Caco-2 (cell line): Measurements from ENCODE around the gene INPPL1. TPM values are rescaled to one million over a fixed set of nuclear protein-coding genes. Genes with fewer than 3 reads are reported as not detected.

Source experiments
- BruUV-seq: library from RNA; stranded (reverse); fragments of 400-500 nt; replicated peaks from 2 replicates; lab custom pipeline; 2021; lab: Mats Ljungman, UMichigan
- CTCF ChIA-PET: fragments of 300-600 bp; sonication (Branson Sonifier 250); formaldehyde crosslinking; loops from one replicate; lab custom pipeline; 2022; ENCODE audit warnings: antibody characterized with exemption; lab: Charles Lee
- POLR2A ChIA-PET: fragments of 300-600 bp; sonication (Branson Sonifier 250); formaldehyde crosslinking; loops from one replicate; lab custom pipeline; 2022; ENCODE audit warnings: antibody characterized with exemption; lab: Charles Lee
- DNase-seq, 2 experiments: peaks; one replicate each; pipeline versions ENCODE4 v3.0.0 to v3.0.0-alpha.2; 2020 to 2022
- H3K27me3 ChIP-seq: replicated peaks from 2 replicates; pipeline ENCODE4 v1.6.0; 2011; ENCODE audit warnings: low read length; ENCODE audit not compliant: control insufficient read depth, insufficient read depth
- H3K36me3 ChIP-seq: 2 replicates; pipeline ENCODE4 v1.5.1; 2011; ENCODE audit warnings: low read length; ENCODE audit not compliant: control insufficient read depth, insufficient read depth
- H3K4me1 ChIP-seq: fragments of 250-450 bp; sonication (Bioruptor Pico); 2 replicates; pipeline ENCODE4 v1.5.1; 2020; ENCODE audit warnings: mild to moderate bottlenecking
- H3K4me3 ChIP-seq: 2 replicates; pipeline ENCODE4 v1.5.1; 2011; ENCODE audit warnings: low read depth, mild to moderate bottlenecking, control low read depth, low read length
- H3K9me3 ChIP-seq: fragments of 250-450 bp; sonication (Bioruptor Pico); 2 replicates; pipeline ENCODE4 v1.5.1; 2020; ENCODE audit warnings: mild to moderate bottlenecking, moderate library complexity
- H3K27ac Mint-ChIP-seq: one replicate; pipeline ENCODE4 v1.8.0; 2022; ENCODE audit warnings: mixed read lengths; ENCODE audit not compliant: unreplicated experiment
- H3K27me3 Mint-ChIP-seq: one replicate; pipeline ENCODE4 v1.8.0; 2022; ENCODE audit warnings: mixed read lengths; ENCODE audit not compliant: insufficient read depth, unreplicated experiment
- H3K36me3 Mint-ChIP-seq: one replicate; pipeline ENCODE4 v1.8.0; 2022; ENCODE audit warnings: mild to moderate bottlenecking, mixed read lengths; ENCODE audit not compliant: insufficient read depth, unreplicated experiment
- H3K4me1 Mint-ChIP-seq: one replicate; pipeline ENCODE4 v1.8.0; 2022; ENCODE audit warnings: low read depth, mixed read lengths; ENCODE audit not compliant: unreplicated experiment
- H3K4me3 Mint-ChIP-seq: one replicate; pipeline ENCODE4 v1.8.0; 2022; ENCODE audit warnings: mild to moderate bottlenecking, moderate library complexity, mixed read lengths; ENCODE audit not compliant: unreplicated experiment
- H3K9me3 Mint-ChIP-seq: one replicate; pipeline ENCODE4 v1.8.0; 2022; ENCODE audit warnings: mixed read lengths; ENCODE audit not compliant: unreplicated experiment
- intact Hi-C: fragments of 100-400 bp; cut with micrococcal nuclease; formaldehyde crosslinking; loops from one replicate; pipeline ENCODE4 v1.10.0; 2022; ENCODE audit not compliant: unreplicated experiment
- total RNA-seq: library from RNA; stranded (reverse); gene quantifications from 2 replicates; pipeline ENCODE4 v1.2.3, GENCODE V29; 2022
- TF ChIP-seq, protein P1 (sequence below), 2 experiments: fragments of 200-600 bp in 1 of 2; IDR thresholded peaks; 1 replicate in 1 of 2; 2 replicates in 1 of 2; pipeline versions ENCODE4 v1.5.1 to v1.8.0; 2011 to 2022; ENCODE audit warnings: antibody characterized with exemption in 1 of 2, control low read depth in 1 of 2, inconsistent platforms in 1 of 2, low read depth in 1 of 2, low read length in 1 of 2, mild to moderate bottlenecking in 1 of 2, moderate library complexity in 1 of 2; ENCODE audit not compliant: insufficient read depth in 1 of 2, severe bottlenecking in 1 of 2, unreplicated experiment in 1 of 2

INPPL1 gene
- total RNA-seq, 1 experiment from 2014 or later, result 393 TPM

DNA sequence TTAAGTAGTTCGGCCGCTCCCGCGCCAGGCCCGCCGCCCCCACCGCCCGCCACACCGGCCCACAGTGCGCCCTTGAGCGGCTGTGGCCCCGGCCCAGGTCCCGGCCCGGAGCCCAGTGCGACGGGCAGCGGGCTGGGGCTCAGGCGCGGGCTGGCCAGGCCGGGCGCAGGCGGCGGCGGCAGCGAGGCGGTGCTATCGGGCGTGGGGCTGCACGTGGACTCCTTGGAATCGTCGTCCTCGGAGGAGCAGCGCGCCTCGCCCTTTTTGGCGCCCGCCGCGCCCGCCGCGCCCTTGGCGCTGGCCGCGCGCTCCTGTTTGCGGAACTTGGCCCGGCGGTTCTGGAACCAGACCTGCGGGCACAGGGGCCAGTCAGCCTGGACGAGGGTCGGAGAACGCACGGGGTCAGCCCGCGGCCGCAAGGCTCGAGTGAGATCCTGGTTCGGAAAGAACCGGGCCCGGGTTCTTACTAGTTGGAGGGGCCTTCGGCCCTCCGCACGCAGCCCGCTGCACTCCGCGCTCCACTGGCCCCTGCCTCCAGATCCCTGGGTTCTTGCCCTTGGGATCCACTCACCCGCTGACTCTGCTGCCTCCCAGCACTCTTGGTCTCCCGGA is 15.4 kb downstream of the INPPL1 start:
- intact Hi-C loops, result loop anchor here (1.0 to 5.0 kb wide), 4 partner anchors 17 to 215 kb away; partner anchors contain the start of genes CLPB and FOLR1
- H3K4me3 Mint-ChIP-seq, result peak overlapping the region; percentile 73
- peaks cover 4% of the 10 kb centered on the region for H3K27me3 Mint-ChIP-seq
- Histone ChIP-seq H3K9me3 (peaks cover 7% of the 10 kb centered on the region; the same call in 1 of the 2 replicates), H3K27me3 (no peaks in the 10 kb centered on the region), H3K36me3 (peaks cover 14% of the 10 kb centered on the region), H3K4me1 (peaks cover 24% of the 10 kb centered on the region), H3K4me3 (peak overlapping the region; percentile 33)
- H3K36me3 Mint-ChIP-seq, result peaks cover 52% of the 10 kb centered on the region
- ChIA-PET POLR2A (interaction anchor here (1.0 kb wide), 1 partner anchor 129 kb away, joined by 3 read pairs; no protein-coding TSS in a partner anchor), CTCF (interaction anchor here (0.6 to 1.2 kb wide), 3 partner anchors 15 to 191 kb away, joined by 3 to 5 read pairs (median 5); partner anchors contain the start of gene INPPL1)
- BruUV-seq, result no TSS peak
- H3K9me3 Mint-ChIP-seq, result peaks cover 8% of the 10 kb centered on the region
- H3K4me1 Mint-ChIP-seq, result peaks cover 14% of the 10 kb centered on the region
- peak overlapping the region; percentile 86 for H3K27ac Mint-ChIP-seq
- TF ChIP-seq, protein P1, sequence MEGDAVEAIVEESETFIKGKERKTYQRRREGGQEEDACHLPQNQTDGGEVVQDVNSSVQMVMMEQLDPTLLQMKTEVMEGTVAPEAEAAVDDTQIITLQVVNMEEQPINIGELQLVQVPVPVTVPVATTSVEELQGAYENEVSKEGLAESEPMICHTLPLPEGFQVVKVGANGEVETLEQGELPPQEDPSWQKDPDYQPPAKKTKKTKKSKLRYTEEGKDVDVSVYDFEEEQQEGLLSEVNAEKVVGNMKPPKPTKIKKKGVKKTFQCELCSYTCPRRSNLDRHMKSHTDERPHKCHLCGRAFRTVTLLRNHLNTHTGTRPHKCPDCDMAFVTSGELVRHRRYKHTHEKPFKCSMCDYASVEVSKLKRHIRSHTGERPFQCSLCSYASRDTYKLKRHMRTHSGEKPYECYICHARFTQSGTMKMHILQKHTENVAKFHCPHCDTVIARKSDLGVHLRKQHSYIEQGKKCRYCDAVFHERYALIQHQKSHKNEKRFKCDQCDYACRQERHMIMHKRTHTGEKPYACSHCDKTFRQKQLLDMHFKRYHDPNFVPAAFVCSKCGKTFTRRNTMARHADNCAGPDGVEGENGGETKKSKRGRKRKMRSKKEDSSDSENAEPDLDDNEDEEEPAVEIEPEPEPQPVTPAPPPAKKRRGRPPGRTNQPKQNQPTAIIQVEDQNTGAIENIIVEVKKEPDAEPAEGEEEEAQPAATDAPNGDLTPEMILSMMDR (IDR thresholded peaks at IDR 0.05; ENCODE audit: insufficient read depth in 1 of 2, low read depth in 1 of 2, low read length in 1 of 2, severe bottlenecking in 1 of 2, unreplicated experiment in 1 of 2), result no peak
- peak; percentile 67 to 79 for DNase-seq

DNA sequence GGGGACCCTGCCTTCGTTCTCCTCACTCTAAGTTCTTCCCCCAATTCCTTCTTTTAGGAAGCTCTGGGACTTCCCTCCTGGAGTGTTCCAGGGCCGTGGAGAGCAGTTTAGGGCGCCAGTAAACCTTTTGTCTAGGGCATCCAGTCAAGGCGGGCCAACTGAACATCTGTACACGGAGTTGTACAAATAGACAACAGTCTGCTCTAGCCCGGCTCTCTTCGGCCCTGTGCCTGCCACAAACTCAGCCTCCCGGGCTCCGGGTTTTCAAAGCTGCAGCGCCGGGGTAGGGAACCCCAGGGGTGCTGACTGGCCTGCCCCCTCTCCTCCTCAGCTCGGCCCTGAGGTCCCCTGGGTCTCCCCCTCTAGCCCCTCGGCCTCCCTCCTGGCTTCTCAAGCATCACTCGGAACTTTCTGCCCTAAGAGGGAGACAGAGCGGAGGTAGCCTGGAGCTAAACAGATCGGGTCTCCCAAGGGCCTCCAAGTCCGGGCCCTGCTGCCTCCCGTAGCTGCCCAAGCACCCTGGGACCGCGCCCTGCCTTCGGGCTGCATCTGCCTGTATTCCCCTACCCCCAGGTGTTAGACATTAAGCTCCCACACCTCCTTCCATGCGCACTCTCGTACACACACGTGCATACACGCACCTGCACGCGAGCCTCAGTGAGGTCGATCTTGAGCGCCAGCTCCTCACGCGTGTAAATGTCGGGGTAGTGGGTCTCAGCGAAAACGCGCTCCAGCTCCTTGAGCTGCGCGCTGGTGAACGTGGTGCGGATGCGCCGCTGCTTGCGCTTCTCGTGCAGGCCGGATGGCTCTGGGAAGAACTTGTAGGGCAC is 16.1 kb downstream of the INPPL1 start:
- peak overlapping the region; percentile 86 for H3K27ac Mint-ChIP-seq
- Histone ChIP-seq H3K36me3 (peaks cover 12% of the 10 kb centered on the region), H3K4me1 (peaks cover 24% of the 10 kb centered on the region), H3K27me3 (no peaks in the 10 kb centered on the region), H3K9me3 (peaks cover 7% of the 10 kb centered on the region; the same call in 1 of the 2 replicates), H3K4me3 (no peak overlapping the region; the same call in 1 of the 2 replicates)
- peaks cover 14% of the 10 kb centered on the region for H3K4me1 Mint-ChIP-seq
- DNase-seq, result peak; percentile 34 to 53
- peaks cover 4% of the 10 kb centered on the region for H3K27me3 Mint-ChIP-seq
- TF ChIP-seq, protein P1 (IDR thresholded peaks at IDR 0.05; ENCODE audit: insufficient read depth in 1 of 2, low read depth in 1 of 2, low read length in 1 of 2, severe bottlenecking in 1 of 2, unreplicated experiment in 1 of 2), result no peak
- BruUV-seq, result no TSS peak
- POLR2A ChIA-PET, result no interaction called here
- peaks cover 8% of the 10 kb centered on the region for H3K9me3 Mint-ChIP-seq
- H3K4me3 Mint-ChIP-seq, result peak overlapping the region; percentile 71
- intact Hi-C loops, result no loop called here
- CTCF ChIA-PET, result interaction anchor here (0.6 kb wide), 1 partner anchor 16 kb away, joined by 3 read pairs; the partner anchor contains the start of gene INPPL1
- peaks cover 46% of the 10 kb centered on the region for H3K36me3 Mint-ChIP-seq

DNA sequence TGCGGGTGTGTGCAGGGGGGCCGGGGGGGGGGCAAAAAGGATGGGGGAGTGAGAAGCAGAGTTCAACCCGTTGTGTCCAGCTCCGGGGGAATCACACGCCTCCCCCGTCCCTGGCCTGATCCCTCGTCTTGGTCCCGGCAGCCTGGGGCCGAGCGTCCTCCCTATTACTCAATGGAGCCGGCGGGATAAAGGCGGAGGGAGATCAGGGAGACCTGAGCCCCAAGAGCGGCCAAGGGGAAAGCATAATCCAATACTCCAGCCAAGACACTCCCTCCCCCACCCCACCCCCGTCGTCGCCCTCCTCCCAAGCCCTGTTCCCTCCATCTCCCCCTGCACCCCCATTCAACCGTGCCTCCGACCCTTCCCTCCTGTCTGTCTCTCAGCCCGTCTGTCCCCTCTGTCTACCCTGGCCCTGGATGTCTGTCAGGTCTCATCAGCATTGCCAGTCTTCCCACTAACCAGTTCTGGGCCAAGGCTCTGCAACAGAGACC is 16.8 kb downstream of the INPPL1 start:
- peaks cover 14% of the 10 kb centered on the region for H3K4me1 Mint-ChIP-seq
- Histone ChIP-seq H3K36me3 (peaks cover 12% of the 10 kb centered on the region), H3K27me3 (no peaks in the 10 kb centered on the region), H3K4me3 (no peak overlapping the region), H3K9me3 (peaks cover 7% of the 10 kb centered on the region; the same call in 1 of the 2 replicates), H3K4me1 (peaks cover 24% of the 10 kb centered on the region)
- H3K27ac Mint-ChIP-seq, result no peak overlapping the region
- H3K27me3 Mint-ChIP-seq, result peaks cover 4% of the 10 kb centered on the region
- TF ChIP-seq, protein P1 (IDR thresholded peaks at IDR 0.05; ENCODE audit: insufficient read depth in 1 of 2, low read depth in 1 of 2, low read length in 1 of 2, severe bottlenecking in 1 of 2, unreplicated experiment in 1 of 2), result no peak
- BruUV-seq, result no TSS peak
- ChIA-PET POLR2A (interaction anchor here (0.6 kb wide), 1 partner anchor 16 kb away, joined by 3 read pairs; no protein-coding TSS in a partner anchor), CTCF (no interaction called here)
- peak in 1 of 2 experiments; percentile 39 for DNase-seq
- H3K9me3 Mint-ChIP-seq, result peaks cover 8% of the 10 kb centered on the region
- H3K4me3 Mint-ChIP-seq, result no peak overlapping the region
- intact Hi-C loops, result no loop called here
- peaks cover 43% of the 10 kb centered on the region for H3K36me3 Mint-ChIP-seq
